CD4-positive, alpha-beta T cell (primary cell): ENCODE data around the gene TXNRD2. TPM values are rescaled to one million over a fixed set of nuclear protein-coding genes. Genes with fewer than 3 reads are reported as not detected.

Experiments used
- ATAC-seq: fragments of 200-7000 bp; cut with Tn5 transposase; one replicate; pipeline ENCODE4 v1.10.0; 2022; ENCODE audit warnings: mild to moderate bottlenecking; ENCODE audit not compliant: poor library complexity
- CTCF ChIA-PET: fragments of 350-600 bp; sonication (Branson Sonifier 250); formaldehyde crosslinking; loops from one replicate; lab custom pipeline; 2021; ENCODE audit warnings: antibody characterized with exemption, inconsistent platforms; lab: Charles Lee
- POLR2A ChIA-PET: fragments of 350-600 bp; sonication (Branson Sonifier 250); formaldehyde crosslinking; loops from one replicate; lab custom pipeline; 2021; ENCODE audit warnings: antibody characterized with exemption, inconsistent platforms; lab: Charles Lee
- DNase-seq, 14 experiments: peaks; one replicate each; pipeline ENCODE4 v3.0.0-alpha.2; 2013 to 2020; ENCODE audit warnings: mixed read lengths in 2 of 14
- H3K27ac ChIP-seq, 2 donors: one replicate each; pipeline versions ENCODE4 v1.5.1 to v1.7.0; 2013; ENCODE audit warnings: low read length in 2 of 2, low read depth in 1 of 2, mild to moderate bottlenecking in 1 of 2
- H3K27me3 ChIP-seq, 2 experiments: 1 replicate in 1 of 2; 2 replicates in 1 of 2; pipeline versions ENCODE4 v1.6.1 to v1.7.0; 2013; ENCODE audit warnings: low read length in 2 of 2, control low read depth in 1 of 2, mild to moderate bottlenecking in 1 of 2, moderate library complexity in 1 of 2; ENCODE audit not compliant: insufficient read depth in 2 of 2, control insufficient read depth in 1 of 2
- H3K36me3 ChIP-seq: one replicate; pipeline ENCODE4 v1.6.1; 2013; ENCODE audit warnings: low read length, control low read depth; ENCODE audit not compliant: insufficient read depth
- H3K4me1 ChIP-seq: one replicate; pipeline ENCODE4 v1.6.1; 2013; ENCODE audit warnings: low read length, control low read depth; ENCODE audit not compliant: insufficient read depth
- H3K4me3 ChIP-seq: one replicate; pipeline ENCODE4 v1.5.1; 2013; ENCODE audit warnings: mild to moderate bottlenecking, low read length, moderate library complexity
- H3K9me3 ChIP-seq, 2 experiments: 1 replicate in 1 of 2; 2 replicates in 1 of 2; pipeline versions ENCODE4 v1.6.1 to v1.7.0; 2013; ENCODE audit warnings: low read length in 2 of 2, mild to moderate bottlenecking in 2 of 2, control low read depth in 1 of 2, moderate library complexity in 1 of 2; ENCODE audit not compliant: control insufficient read depth in 1 of 2, insufficient read depth in 1 of 2
- H3K27ac Mint-ChIP-seq: one replicate; pipeline ENCODE4 v1.8.0; 2020; ENCODE audit warnings: mixed read lengths
- H3K27me3 Mint-ChIP-seq: one replicate; pipeline ENCODE4 v1.8.0; 2021; ENCODE audit warnings: mixed read lengths
- H3K36me3 Mint-ChIP-seq: one replicate; pipeline ENCODE4 v1.8.0; 2021; ENCODE audit warnings: low read depth, mixed read lengths
- H3K4me1 Mint-ChIP-seq: one replicate; pipeline ENCODE4 v1.8.0; 2021; ENCODE audit warnings: low read depth, mixed read lengths
- H3K4me3 Mint-ChIP-seq: one replicate; pipeline ENCODE4 v1.8.0; 2020; ENCODE audit warnings: mild to moderate bottlenecking, mixed read lengths
- H3K9me3 Mint-ChIP-seq: one replicate; pipeline ENCODE4 v1.8.0; 2020; ENCODE audit warnings: mixed read lengths
- CTCF ChIP-seq: fragments of 200-600 bp; IDR thresholded peaks from one replicate; pipeline ENCODE4 v1.8.0; 2022; ENCODE audit warnings: antibody characterized with exemption, mild to moderate bottlenecking
- intact Hi-C, 2 experiments: fragments of 100-400 bp; cut with DNase I in 1 of 2; cut with micrococcal nuclease in 1 of 2; formaldehyde crosslinking; loops; one replicate each; pipeline versions ENCODE4 v1.15.1 to v1.9.0; 2023 to 2025; cut with DNase I, micrococcal nuclease
- total RNA-seq, 174 experiments: library from RNA in 2 of 174; stranded (reverse) in 2 of 174; gene quantifications; one replicate each; pipeline ENCODE4 v1.2.3 and lab custom pipeline; 2021 to 2026

The TXNRD2 gene
- total RNA-seq, 2 experiments from 2014 or later, result 18.6 to 19.5 TPM

GRCh38 chr22:19983741-19984140 is 42.1 kb upstream of the TXNRD2 start:
- no peak overlapping the region for H3K4me3 Mint-ChIP-seq
- peaks cover 15% of the 10 kb centered on the region for H3K4me1 ChIP-seq
- H3K4me3 ChIP-seq, result no peak overlapping the region
- DNase-seq (no peak), ATAC-seq (no peak)
- ChIA-PET POLR2A (no interaction called here), CTCF (no interaction called here)
- no peaks in the 10 kb centered on the region for H3K9me3 ChIP-seq
- H3K36me3 ChIP-seq, result no peaks in the 10 kb centered on the region
- H3K36me3 Mint-ChIP-seq, result no peaks in the 10 kb centered on the region
- H3K27ac Mint-ChIP-seq, result no peak overlapping the region
- intact Hi-C loops, result no loop called here
- H3K9me3 Mint-ChIP-seq, result no peaks in the 10 kb centered on the region
- H3K27me3 ChIP-seq, result peaks cover 0 to 2% of the 10 kb centered on the region in 2 experiments
- no peak overlapping the region for H3K27ac ChIP-seq
- H3K4me1 Mint-ChIP-seq, result no peaks in the 10 kb centered on the region
- no peak for TF ChIP-seq CTCF
- no peaks in the 10 kb centered on the region for H3K27me3 Mint-ChIP-seq

- intact Hi-C loops, result no loop called here
- ChIA-PET POLR2A (no interaction called here), CTCF (no interaction called here)
- Mint-ChIP-seq H3K27me3 (no peaks in the 10 kb centered on the region), H3K27ac (no peak overlapping the region), H3K4me3 (no peak overlapping the region), H3K4me1 (no peaks in the 10 kb centered on the region), H3K36me3 (no peaks in the 10 kb centered on the region), H3K9me3 (no peaks in the 10 kb centered on the region)
- TF ChIP-seq CTCF, result no peak
- peaks cover 15% of the 10 kb centered on the region for H3K4me1 ChIP-seq
- DNase-seq (no peak), ATAC-seq (no peak)
- H3K27me3 ChIP-seq, result peaks cover 0 to 2% of the 10 kb centered on the region in 2 experiments
- no peak overlapping the region for H3K27ac ChIP-seq
- H3K9me3 ChIP-seq, result no peaks in the 10 kb centered on the region
- no peak overlapping the region for H3K4me3 ChIP-seq
- H3K36me3 ChIP-seq, result no peaks in the 10 kb centered on the region
These were observed 41.5 kb upstream of the TXNRD2 start for GRCh38 chr22:19982991-19983578.

GRCh38 chr22:19981961-19982920 is 40.6 kb upstream of the TXNRD2 start:
- intact Hi-C loops, result no loop called here
- Mint-ChIP-seq H3K4me1 (no peaks in the 10 kb centered on the region), H3K4me3 (no peak overlapping the region), H3K27me3 (no peaks in the 10 kb centered on the region), H3K36me3 (no peaks in the 10 kb centered on the region), H3K9me3 (no peaks in the 10 kb centered on the region), H3K27ac (no peak overlapping the region)
- Histone ChIP-seq H3K4me1 (peaks cover 11% of the 10 kb centered on the region), H3K9me3 (no peaks in the 10 kb centered on the region), H3K27me3 (peaks cover 0 to 2% of the 10 kb centered on the region in 2 experiments), H3K36me3 (no peaks in the 10 kb centered on the region), H3K27ac (no peak overlapping the region), H3K4me3 (no peak overlapping the region)
- ATAC-seq, result no peak
- no peak for TF ChIP-seq CTCF
- no peak for DNase-seq
- ChIA-PET CTCF (no interaction called here), POLR2A (interaction anchor here (0.5 kb wide), 1 partner anchor 68 kb away, joined by 3 read pairs; no protein-coding TSS in a partner anchor)
